NB4 (cell line): ENCODE measurements around the gene BAHCC1.

Source experiments
- DNase-seq: peaks from one replicate; pipeline ENCODE4 v3.0.0; 2010; ENCODE audit warnings: low read depth
- H3K4me3 ChIP-seq: one replicate; pipeline ENCODE4 v1.5.1; 2011; ENCODE audit warnings: mild to moderate bottlenecking, low read depth, low read length, moderate library complexity
- MAX ChIP-seq: IDR thresholded peaks from 2 replicates; pipeline ENCODE4 v1.6.1; 2011; ENCODE audit warnings: low read depth, low read length
- MYC ChIP-seq: IDR thresholded peaks from 2 replicates; pipeline ENCODE4 v1.6.1; 2011; ENCODE audit warnings: low read depth, low read length
- POLR2A ChIP-seq: IDR thresholded peaks from 2 replicates; pipeline ENCODE4 v1.6.1; 2011; ENCODE audit warnings: mild to moderate bottlenecking; ENCODE audit not compliant: insufficient read length; ENCODE audit errors: extremely low read depth
- TF ChIP-seq, protein P1 (sequence below): IDR thresholded peaks from one replicate; pipeline ENCODE4 v1.5.1; 2012; ENCODE audit warnings: low read depth, low read length

Gene BAHCC1

GRCh38 chr17:81513753-81514488 is 118.7 kb downstream of the BAHCC1 start:
- DNase-seq = peak; percentile 66
- TF ChIP-seq MYC (no peak), MAX (no peak), POLR2A (no peak)
- TF ChIP-seq, protein P1, sequence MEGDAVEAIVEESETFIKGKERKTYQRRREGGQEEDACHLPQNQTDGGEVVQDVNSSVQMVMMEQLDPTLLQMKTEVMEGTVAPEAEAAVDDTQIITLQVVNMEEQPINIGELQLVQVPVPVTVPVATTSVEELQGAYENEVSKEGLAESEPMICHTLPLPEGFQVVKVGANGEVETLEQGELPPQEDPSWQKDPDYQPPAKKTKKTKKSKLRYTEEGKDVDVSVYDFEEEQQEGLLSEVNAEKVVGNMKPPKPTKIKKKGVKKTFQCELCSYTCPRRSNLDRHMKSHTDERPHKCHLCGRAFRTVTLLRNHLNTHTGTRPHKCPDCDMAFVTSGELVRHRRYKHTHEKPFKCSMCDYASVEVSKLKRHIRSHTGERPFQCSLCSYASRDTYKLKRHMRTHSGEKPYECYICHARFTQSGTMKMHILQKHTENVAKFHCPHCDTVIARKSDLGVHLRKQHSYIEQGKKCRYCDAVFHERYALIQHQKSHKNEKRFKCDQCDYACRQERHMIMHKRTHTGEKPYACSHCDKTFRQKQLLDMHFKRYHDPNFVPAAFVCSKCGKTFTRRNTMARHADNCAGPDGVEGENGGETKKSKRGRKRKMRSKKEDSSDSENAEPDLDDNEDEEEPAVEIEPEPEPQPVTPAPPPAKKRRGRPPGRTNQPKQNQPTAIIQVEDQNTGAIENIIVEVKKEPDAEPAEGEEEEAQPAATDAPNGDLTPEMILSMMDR = no peak
- H3K4me3 ChIP-seq = peak overlapping the region; percentile 38

GRCh38 chr17:81514489-81514738 is 119.2 kb downstream of the BAHCC1 start:
- H3K4me3 ChIP-seq = peak overlapping the region; percentile 34
- TF ChIP-seq, protein P1 = no peak
- TF ChIP-seq POLR2A (no peak), MYC (no peak), MAX (no peak)
- DNase-seq = no peak

DNA sequence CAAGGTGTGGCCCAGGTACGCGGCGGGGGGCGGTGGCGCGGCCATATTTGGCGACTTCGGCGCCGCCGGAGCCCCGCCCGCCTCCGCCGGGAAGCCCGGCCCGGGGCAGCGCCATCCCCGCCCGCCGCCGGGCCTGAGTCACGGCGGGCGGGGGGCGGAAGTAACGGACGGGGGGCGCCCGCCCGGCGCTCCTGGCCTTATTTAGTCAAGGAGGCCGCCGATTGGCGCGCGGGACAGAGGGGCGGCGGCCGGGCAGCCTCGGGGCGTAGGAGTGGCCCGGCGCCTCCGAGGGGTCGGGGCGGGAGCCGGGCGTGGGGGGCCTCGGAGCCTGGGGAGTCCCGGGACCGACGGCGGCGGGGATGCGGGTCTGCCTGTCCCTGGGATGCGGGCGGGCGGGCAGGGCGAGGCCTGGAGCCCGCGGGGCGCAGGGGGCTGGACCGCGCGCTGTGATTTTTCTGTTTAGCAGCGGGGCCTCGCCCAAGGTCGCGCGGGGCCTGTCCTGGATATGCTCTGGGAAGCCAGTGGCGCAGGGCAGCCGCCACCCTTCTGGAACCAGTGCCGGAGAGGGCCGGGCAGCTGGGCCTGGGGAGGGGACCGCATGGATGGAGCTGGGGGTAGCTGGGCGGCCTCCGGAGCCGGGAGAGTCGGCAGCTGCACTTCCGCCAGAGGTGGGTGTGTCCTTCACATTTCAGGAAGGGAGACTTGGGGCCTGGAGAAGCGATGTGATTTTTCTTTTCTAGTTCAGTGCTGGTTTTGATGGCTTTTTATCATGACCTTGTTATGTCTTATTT is 119.7 kb downstream of the BAHCC1 start:
- TF ChIP-seq MYC (no peak), POLR2A (peak; percentile 13), MAX (no peak)
- TF ChIP-seq, protein P1 = no peak
- no peak overlapping the region for H3K4me3 ChIP-seq
- peak; percentile 69 for DNase-seq

- no peak for DNase-seq
- TF ChIP-seq MAX (no peak), POLR2A (no peak), MYC (no peak)
- TF ChIP-seq, protein P1 = no peak
- H3K4me3 ChIP-seq = no peak overlapping the region
Measured at GRCh38 chr17:81515530-81516041, 120.3 kb downstream of the BAHCC1 start.
